Inflammatory macrophage treated with lipopolysaccharide for 4 hours (primary cell): ENCODE measurements around the gene NEK4.

Experiments used
- DNase-seq: peaks from one replicate; pipeline ENCODE4 v3.0.0-alpha.2; 2020

NEK4 gene

GRCh38 chr3:52695798-52696671 lies 74.7 kb downstream of the NEK4 start:
- no peak for DNase-seq

GRCh38 chr3:52694528-52695189 lies 76.1 kb downstream of the NEK4 start:
- DNase-seq: no peak

GRCh38 chr3:52693071-52693470 lies 77.7 kb downstream of the NEK4 start:
- DNase-seq: no peak

- no peak for DNase-seq
Observed at GRCh38 chr3:52690560-52690959, 80.2 kb downstream of the NEK4 start.

- no peak for DNase-seq
Observed at GRCh38 chr3:52689151-52689550, 81.6 kb downstream of the NEK4 start.

- DNase-seq: no peak
Observed at GRCh38 chr3:52688266-52688665, 82.5 kb downstream of the NEK4 start.

- DNase-seq: peak; percentile 97
Observed at GRCh38 chr3:52685709-52686691, 84.7 kb downstream of the NEK4 start, which contains the start of the genes GNL3 and PBRM1. Gene GNL3 (plus strand): TSS chr3:52686032. CDS start chr3:52686093, 61 bp downstream. Gene PBRM1 (minus strand): TSS chr3:52685913.

- peak; percentile 79 for DNase-seq
Observed at GRCh38 chr3:52685285-52685708, 85.4 kb downstream of the NEK4 start.

- DNase-seq: no peak
Observed at GRCh38 chr3:52684184-52684583, 86.6 kb downstream of the NEK4 start.

GRCh38 chr3:52683611-52684010 lies 87.1 kb downstream of the NEK4 start:
- no peak for DNase-seq

- DNase-seq: peak; percentile 74
Observed at GRCh38 chr3:52682016-52682415, 88.7 kb downstream of the NEK4 start.

GRCh38 chr3:52681596-52681995 lies 89.1 kb downstream of the NEK4 start:
- DNase-seq: peak; percentile 65

- DNase-seq: peak; percentile 47
Observed at GRCh38 chr3:52679811-52680210, 90.9 kb downstream of the NEK4 start.

- DNase-seq: peak; percentile 47
Observed at GRCh38 chr3:52679199-52679538, 91.6 kb downstream of the NEK4 start.

GRCh38 chr3:52678265-52679198 lies 92.2 kb downstream of the NEK4 start:
- peak; percentile 19 for DNase-seq

GRCh38 chr3:52676201-52676600 lies 94.5 kb downstream of the NEK4 start:
- peak; percentile 43 for DNase-seq

- DNase-seq: no peak
Observed at GRCh38 chr3:52671676-52672075, 99.1 kb downstream of the NEK4 start.

- DNase-seq: peak; percentile 80
Observed at GRCh38 chr3:52670621-52671521, 99.9 kb downstream of the NEK4 start.

- no peak for DNase-seq
Observed at GRCh38 chr3:52663098-52663497, 107.6 kb downstream of the NEK4 start.

GRCh38 chr3:52660046-52660445 lies 110.7 kb downstream of the NEK4 start:
- DNase-seq: no peak
